ENCODE measurements around the gene ROCK2. TPM values are rescaled to one million over a fixed set of nuclear protein-coding genes. Genes with fewer than 3 reads are reported as not detected.
A peak's percentile ranks its signal among the peaks of the same experiment; 100 is the strongest.

Gene ROCK2
- total and polyA plus RNA-seq, 3 donors from 2014 or later, result 4.6 to 33.7 (median 31.3) TPM

GRCh38 chr2:11133238-11133935, 211.0 kb downstream of the ROCK2 start:
- no peaks in the 10 kb centered on the region for H3K9me3 ChIP-seq
- H3K27me3 ChIP-seq, result no peaks in the 10 kb centered on the region
- intact Hi-C loops (cut with DNase I; ENCODE audit: low total_unique reads), result loop anchor here (10.0 kb wide), 1 partner anchor 311 kb away; no protein-coding TSS in a partner anchor
- H3K27ac ChIP-seq, result no peak overlapping the region
- peaks cover 14% of the 10 kb centered on the region for H3K4me1 ChIP-seq
- peak overlapping the region; percentile 45 to 46 for H3K4me3 ChIP-seq
- no peak for TF ChIP-seq POLR2A (IDR thresholded peaks at IDR 0.05)
- TF ChIP-seq, protein P1, sequence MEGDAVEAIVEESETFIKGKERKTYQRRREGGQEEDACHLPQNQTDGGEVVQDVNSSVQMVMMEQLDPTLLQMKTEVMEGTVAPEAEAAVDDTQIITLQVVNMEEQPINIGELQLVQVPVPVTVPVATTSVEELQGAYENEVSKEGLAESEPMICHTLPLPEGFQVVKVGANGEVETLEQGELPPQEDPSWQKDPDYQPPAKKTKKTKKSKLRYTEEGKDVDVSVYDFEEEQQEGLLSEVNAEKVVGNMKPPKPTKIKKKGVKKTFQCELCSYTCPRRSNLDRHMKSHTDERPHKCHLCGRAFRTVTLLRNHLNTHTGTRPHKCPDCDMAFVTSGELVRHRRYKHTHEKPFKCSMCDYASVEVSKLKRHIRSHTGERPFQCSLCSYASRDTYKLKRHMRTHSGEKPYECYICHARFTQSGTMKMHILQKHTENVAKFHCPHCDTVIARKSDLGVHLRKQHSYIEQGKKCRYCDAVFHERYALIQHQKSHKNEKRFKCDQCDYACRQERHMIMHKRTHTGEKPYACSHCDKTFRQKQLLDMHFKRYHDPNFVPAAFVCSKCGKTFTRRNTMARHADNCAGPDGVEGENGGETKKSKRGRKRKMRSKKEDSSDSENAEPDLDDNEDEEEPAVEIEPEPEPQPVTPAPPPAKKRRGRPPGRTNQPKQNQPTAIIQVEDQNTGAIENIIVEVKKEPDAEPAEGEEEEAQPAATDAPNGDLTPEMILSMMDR (IDR thresholded peaks at IDR 0.05), result no peak
- 3 to 17% methylated on average over 13 of the region's 25 CpGs for WGBS, 2 donors
- no peaks in the 10 kb centered on the region for H3K36me3 ChIP-seq (ENCODE audit: low read depth, missing control alignments)
- DNase-seq, result no peak

DNA sequence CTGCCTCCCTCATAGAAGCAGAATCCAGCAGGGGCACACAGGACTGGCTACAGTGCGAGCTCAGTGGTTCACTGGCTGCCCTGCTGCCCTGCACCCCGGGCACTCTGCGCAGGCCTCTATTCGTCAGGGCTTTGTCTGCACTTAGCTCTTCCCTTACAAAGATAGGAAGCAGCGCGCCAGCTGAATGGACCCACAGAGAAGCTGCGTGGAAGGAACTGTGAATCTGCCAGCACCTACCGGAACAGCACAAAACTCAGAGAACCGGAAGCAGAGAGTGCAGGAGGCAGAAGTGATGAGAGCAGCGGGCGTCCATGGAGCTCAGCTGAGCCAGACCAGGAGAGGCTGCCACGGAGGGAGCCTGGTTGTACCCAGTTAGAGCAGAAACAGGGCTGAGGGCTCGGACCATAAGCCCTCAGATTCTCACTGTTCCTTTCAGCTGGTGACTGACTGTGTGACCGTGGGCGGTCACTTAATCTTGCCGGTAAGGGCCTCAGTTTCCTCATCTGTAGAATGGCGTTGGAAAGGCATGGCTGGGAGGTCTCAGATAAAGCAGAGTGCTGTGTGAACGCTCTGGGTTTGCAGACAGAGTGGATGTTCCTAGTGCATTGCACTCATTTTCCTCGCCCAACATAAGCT, 212.3 kb downstream of the ROCK2 start:
- Histone ChIP-seq H3K4me3 (peak overlapping the region; percentile 45 to 46), H3K4me1 (peaks cover 14% of the 10 kb centered on the region), H3K27me3 (no peaks in the 10 kb centered on the region), H3K36me3 (ENCODE audit: low read depth, missing control alignments) (no peaks in the 10 kb centered on the region), H3K27ac (no peak overlapping the region), H3K9me3 (no peaks in the 10 kb centered on the region)
- 35 to 65% methylated on average over 18 to 19 of the region's 19 CpGs for WGBS, 2 donors
- no peak for DNase-seq
- TF ChIP-seq POLR2A (IDR thresholded peaks at IDR 0.05), result no peak
- TF ChIP-seq, protein P1 (IDR thresholded peaks at IDR 0.05), result no peak
- intact Hi-C loops (cut with DNase I; ENCODE audit: low total_unique reads), result loop anchor here (10.0 kb wide), 1 partner anchor 313 kb away; no protein-coding TSS in a partner anchor

DNA sequence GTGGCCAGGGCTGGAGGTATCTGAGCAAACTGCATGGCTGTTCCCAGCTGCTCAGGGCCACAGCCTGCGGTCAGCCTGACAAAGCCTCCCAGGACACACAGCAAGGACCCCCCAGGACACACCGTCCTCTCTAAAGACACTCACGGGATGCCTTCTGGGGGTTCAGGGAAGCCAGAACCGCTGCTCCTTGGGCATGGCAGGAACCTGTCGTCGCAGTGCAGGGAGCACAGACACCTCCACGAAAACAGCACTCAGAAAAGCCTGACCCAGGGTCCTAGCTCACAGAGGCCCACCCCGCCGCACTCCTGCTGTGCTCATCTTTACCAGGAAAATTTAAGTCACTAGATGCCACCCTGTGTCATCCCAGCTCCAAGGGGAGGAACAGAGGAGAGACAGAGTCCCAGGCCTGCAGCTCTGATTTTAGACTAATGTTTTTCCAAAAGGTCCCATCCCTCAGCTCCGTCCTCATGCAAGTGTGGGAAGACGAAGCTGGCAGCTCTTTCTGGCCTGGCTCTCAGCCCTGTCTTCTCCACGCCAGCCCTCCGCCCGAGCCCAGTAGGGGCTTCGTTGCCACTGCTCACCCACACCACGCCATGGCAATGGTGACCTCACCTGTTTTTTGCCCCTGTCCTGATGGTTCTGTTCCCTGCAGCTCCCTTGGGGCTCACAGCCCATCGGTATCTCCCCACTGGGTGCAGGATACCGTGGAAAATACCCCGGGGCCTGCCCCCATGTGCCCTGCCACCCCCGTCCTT, 213.1 kb downstream of the ROCK2 start:
- WGBS, 2 donors, result 81% methylated on average over 17 to 20 of the region's 20 CpGs
- H3K4me3 ChIP-seq, result no peak overlapping the region
- intact Hi-C loops (cut with DNase I; ENCODE audit: low total_unique reads), result loop anchor here (10.0 kb wide), 1 partner anchor 313 kb away; no protein-coding TSS in a partner anchor
- DNase-seq, result no peak
- TF ChIP-seq, protein P1 (IDR thresholded peaks at IDR 0.05), result no peak
- TF ChIP-seq POLR2A (IDR thresholded peaks at IDR 0.05), result no peak
- no peaks in the 10 kb centered on the region for H3K36me3 ChIP-seq (ENCODE audit: low read depth, missing control alignments)
- H3K27me3 ChIP-seq, result no peaks in the 10 kb centered on the region
- H3K9me3 ChIP-seq, result no peaks in the 10 kb centered on the region
- H3K4me1 ChIP-seq, result peaks cover 14% of the 10 kb centered on the region
- no peak overlapping the region for H3K27ac ChIP-seq

Small RNA genes within 50 kb of the gene (small RNA-seq; reads per million reads assigned to genes)
- gene RNU6-1081P, result 0 reads per million in 2 donors

Other genes starting within 250 kb of the ROCK2 start
- gene SLC66A3, start 189.2 kb downstream of the ROCK2 start, total RNA-seq, result 10 to 100 TPM; 38.9 to 46.0 TPM
- gene SLC66A3, start 189.2 kb downstream of the ROCK2 start, polyA plus RNA-seq (ENCODE audit: insufficient read depth, low read depth, low replicate concordance), result 23.3 TPM
- 10 to 100 TPM; 15.7 to 24.3 TPM for gene E2F6, start 121.5 kb upstream of the ROCK2 start, total RNA-seq
- gene E2F6, start 121.5 kb upstream of the ROCK2 start, polyA plus RNA-seq (ENCODE audit: insufficient read depth, low read depth, low replicate concordance), result 20.2 TPM
- 100 to 1,000 TPM in 1 of 2 donors, 10 to 100 TPM in 1; 91.0 to 136 TPM for gene GREB1, start 189.4 kb upstream of the ROCK2 start, total RNA-seq
- gene GREB1, start 189.4 kb upstream of the ROCK2 start, polyA plus RNA-seq (ENCODE audit: insufficient read depth, low read depth, low replicate concordance), result 29.8 TPM